Measurements from ENCODE around the gene ARV1. TPM values are rescaled to one million over a fixed set of nuclear protein-coding genes. Genes with fewer than 3 reads are reported as not detected.

ARV1 gene
- total and polyA plus RNA-seq, 10 of the 15 experiments (the other 5 are each of a cell fraction or from before 2014, with no cell fraction given): 23.2 to 55.1 (median 35.6) TPM

DNA sequence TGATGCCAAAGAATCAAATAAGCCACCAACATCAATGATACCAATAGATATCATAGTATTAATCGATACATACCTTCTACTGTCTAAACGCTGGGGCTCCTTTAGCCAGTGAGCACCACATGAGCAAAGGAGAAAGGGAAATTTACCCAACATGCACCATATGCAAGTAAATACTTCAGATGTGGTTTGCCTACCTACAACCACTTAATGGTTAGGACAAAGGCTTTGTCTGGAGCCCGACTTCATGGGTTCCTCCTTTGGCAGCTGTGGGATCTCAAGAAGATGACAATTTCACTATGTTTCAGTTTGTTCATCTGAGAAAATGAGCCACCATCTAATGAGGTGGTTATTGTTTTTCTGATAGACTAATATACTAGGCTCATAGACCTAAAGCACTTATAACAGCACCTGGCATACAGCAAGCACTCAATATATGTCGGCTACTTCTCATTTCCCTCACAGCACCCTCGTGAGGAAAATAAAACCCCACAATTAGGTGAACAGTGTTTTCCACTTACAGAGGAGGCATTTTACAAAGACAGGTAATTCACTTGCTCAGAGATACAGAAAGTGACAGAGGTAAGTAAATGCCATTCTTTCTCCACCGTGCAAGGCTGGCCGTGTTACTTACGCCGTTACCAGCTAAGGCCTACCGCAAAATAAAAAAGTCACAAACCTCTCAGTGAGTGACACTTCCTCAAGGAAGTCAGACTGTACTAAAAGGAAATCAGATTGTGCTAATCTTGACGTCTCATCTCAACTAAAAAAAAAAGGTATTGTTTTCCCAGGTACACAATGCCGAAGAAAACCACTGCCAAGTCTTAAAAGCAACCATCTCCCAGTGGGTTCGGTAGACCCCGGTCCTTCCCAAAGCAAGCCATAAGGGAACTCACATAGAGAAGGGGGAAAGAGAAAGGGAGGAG, 1.8 kb upstream of the ARV1 start (continued):
- no peak for TF ChIP-seq ZNF384 (IDR thresholded peaks at IDR 0.05; ENCODE audit: borderline replicate concordance, low read depth, low read length)
- no peak for TF ChIP-seq NFXL1 (IDR thresholded peaks at IDR 0.05; ENCODE audit: borderline replicate concordance)
- no peak for TF ChIP-seq RELB (IDR thresholded peaks at IDR 0.05; ENCODE audit: low read depth)
- TF ChIP-seq SUZ12 (IDR thresholded peaks at IDR 0.05; ENCODE audit: unreplicated experiment): no peak
- TF ChIP-seq CHD2 (IDR thresholded peaks at IDR 0.05; ENCODE audit: borderline replicate concordance, low read depth, low read length): no peak
- TF ChIP-seq CBX5 (IDR thresholded peaks at IDR 0.05; ENCODE audit: low read depth): no peak
- no peak for TF ChIP-seq MTA3 (IDR thresholded peaks at IDR 0.05; ENCODE audit: borderline replicate concordance, low read length)
- no peak for TF ChIP-seq E2F4 (IDR thresholded peaks at IDR 0.05; ENCODE audit: low read depth, low read length)
- TF ChIP-seq WRNIP1 (IDR thresholded peaks at IDR 0.05; ENCODE audit: borderline replicate concordance, low read depth, low read length): no peak
